Thoracic aorta (tissue), 2 donors: ENCODE results near the gene EVA1A. TPM values are rescaled to one million over a fixed set of nuclear protein-coding genes. Genes with fewer than 3 reads are reported as not detected.

Source experiments
- ATAC-seq: fragments of 150-250 bp; one replicate; pipeline ENCODE4 v1.8.0; 2017; ENCODE audit warnings: low read depth; ENCODE audit not compliant: insufficient number of reproducible peaks, low FRiP score
- DNase-seq: peaks from one replicate; pipeline ENCODE4 v3.0.0-alpha.2; 2020; ENCODE audit warnings: low spot score
- H3K27ac ChIP-seq, 2 donors: fragments of 200-600 bp; sonication (generic); 1 replicate in 1 of 2; 2 replicates in 1 of 2; pipeline ENCODE4 v1.5.1; 2016; ENCODE audit warnings: mild to moderate bottlenecking in 2 of 2, moderate library complexity in 2 of 2
- H3K27me3 ChIP-seq: fragments of 200-600 bp; sonication (generic); replicated peaks from 2 replicates; pipeline ENCODE4 v1.6.0; 2016; ENCODE audit warnings: mild to moderate bottlenecking; ENCODE audit not compliant: insufficient read depth
- H3K36me3 ChIP-seq: fragments of 200-600 bp; sonication (generic); one replicate; pipeline ENCODE4 v1.5.1; 2016
- H3K4me1 ChIP-seq, 2 donors: fragments of 200-600 bp; sonication (generic); 1 replicate in 1 of 2; 2 replicates in 1 of 2; pipeline versions ENCODE4 v1.5.1 to v1.6.0; 2016; ENCODE audit warnings: low read depth in 2 of 2, mild to moderate bottlenecking in 1 of 2; ENCODE audit not compliant: control insufficient read depth in 1 of 2
- H3K4me3 ChIP-seq: fragments of 200-600 bp; sonication (generic); 2 replicates; pipeline ENCODE4 v1.5.1; 2016; ENCODE audit warnings: mild to moderate bottlenecking
- H3K9me3 ChIP-seq: fragments of 200-600 bp; sonication (generic); 2 replicates; pipeline ENCODE4 v1.5.1; 2016
- CTCF ChIP-seq: fragments of 200-600 bp; sonication (generic); IDR thresholded peaks from one replicate; pipeline ENCODE4 v1.5.1; 2019; ENCODE audit warnings: antibody characterized with exemption
- total RNA-seq, 2 donors: library from RNA; depleted of rRNA; stranded (reverse); fragments of >200 nt; gene quantifications; one replicate each; pipeline versions ENCODE4 v1.1.0 to v1.2.3, GENCODE V29; 2016

Gene EVA1A
- total RNA-seq, 2 donors from 2014 or later, result 1.1 TPM; not detected in 1

- Histone ChIP-seq H3K36me3 (no peaks in the 10 kb centered on the region), H3K27me3 (no peaks in the 10 kb centered on the region), H3K4me3 (no peak overlapping the region), H3K27ac (no peak overlapping the region), H3K4me1 (no peaks in the 10 kb centered on the region), H3K9me3 (no peaks in the 10 kb centered on the region)
- no peak for TF ChIP-seq CTCF
- DNase-seq (no peak), ATAC-seq (no peak)
Measured at GRCh38 chr2:75462206-75462605, 98.5 kb downstream of the EVA1A start.

GRCh38 chr2:75460630-75461029 is 100.1 kb downstream of the EVA1A start:
- Histone ChIP-seq H3K9me3 (no peaks in the 10 kb centered on the region), H3K4me1 (no peaks in the 10 kb centered on the region), H3K27ac (no peak overlapping the region), H3K27me3 (no peaks in the 10 kb centered on the region), H3K36me3 (no peaks in the 10 kb centered on the region), H3K4me3 (no peak overlapping the region)
- DNase-seq (no peak), ATAC-seq (no peak)
- TF ChIP-seq CTCF, result no peak

GRCh38 chr2:75459565-75460310 is 101.0 kb downstream of the EVA1A start:
- no peak for DNase-seq
- Histone ChIP-seq H3K36me3 (no peaks in the 10 kb centered on the region), H3K27me3 (no peaks in the 10 kb centered on the region), H3K4me1 (no peaks in the 10 kb centered on the region), H3K27ac (no peak overlapping the region), H3K4me3 (no peak overlapping the region), H3K9me3 (no peaks in the 10 kb centered on the region)
- ATAC-seq, result no peak
- no peak for TF ChIP-seq CTCF

- Histone ChIP-seq H3K4me3 (no peak overlapping the region), H3K27ac (no peak overlapping the region), H3K9me3 (no peaks in the 10 kb centered on the region), H3K36me3 (no peaks in the 10 kb centered on the region), H3K4me1 (no peaks in the 10 kb centered on the region), H3K27me3 (no peaks in the 10 kb centered on the region)
- ATAC-seq (no peak), DNase-seq (no peak)
- no peak for TF ChIP-seq CTCF
Measured at GRCh38 chr2:75458201-75458600, 102.5 kb downstream of the EVA1A start.

- H3K4me1 ChIP-seq, result no peaks in the 10 kb centered on the region
- DNase-seq (no peak), ATAC-seq (no peak)
- no peaks in the 10 kb centered on the region for H3K9me3 ChIP-seq
- no peak for TF ChIP-seq CTCF
- no peak overlapping the region for H3K27ac ChIP-seq
- no peaks in the 10 kb centered on the region for H3K36me3 ChIP-seq
- H3K27me3 ChIP-seq, result no peaks in the 10 kb centered on the region
- H3K4me3 ChIP-seq, result no peak overlapping the region
Measured at GRCh38 chr2:75456825-75457224, 103.9 kb downstream of the EVA1A start.
